B cell (primary cell): ENCODE measurements around the gene L3MBTL4. TPM values are rescaled to one million over a fixed set of nuclear protein-coding genes. Genes with fewer than 3 reads are reported as not detected.

Experiments used
- ATAC-seq: fragments of 200-7000 bp; cut with Tn5 transposase; one replicate; pipeline ENCODE4 v1.10.0; 2021; ENCODE audit warnings: low read depth, mild to moderate bottlenecking, moderate number of reproducible peaks, moderate library complexity
- CTCF ChIA-PET: fragments of 350-600 bp; sonication (Branson Sonifier 250); formaldehyde crosslinking; loops from one replicate; lab custom pipeline; 2021; ENCODE audit warnings: antibody characterized with exemption, inconsistent platforms; lab: Charles Lee
- POLR2A ChIA-PET: fragments of 350-600 bp; sonication (Branson Sonifier 250); formaldehyde crosslinking; loops from one replicate; lab custom pipeline; 2021; ENCODE audit warnings: antibody characterized with exemption; lab: Charles Lee
- DNase-seq: peaks from one replicate; pipeline ENCODE4 v3.0.0; 2013
- H2AFZ ChIP-seq: 2 replicates; pipeline ENCODE4 v1.6.1; 2012; ENCODE audit warnings: mild to moderate bottlenecking, low read depth, low read length; ENCODE audit not compliant: insufficient read depth, poor library complexity, severe bottlenecking
- H3K27ac ChIP-seq, 2 donors: 1 replicate in 1 of 2; 2 replicates in 1 of 2; pipeline ENCODE4 v1.5.1; 2012 to 2013; ENCODE audit warnings: low read length in 2 of 2, mild to moderate bottlenecking in 2 of 2, moderate library complexity in 1 of 2
- H3K27me3 ChIP-seq, 4 experiments: fragments of 200-600 bp in 1 of 4; sonication (generic) in 1 of 4; replicated peaks in 1 of 4; 1 replicate in 2 of 4; 2 replicates in 2 of 4; pipeline versions ENCODE4 v1.6.1 to v1.7.0; 2013 to 2016; ENCODE audit warnings: low read length in 3 of 4, mild to moderate bottlenecking in 2 of 4, mixed read lengths in 1 of 4, moderate library complexity in 1 of 4; ENCODE audit not compliant: insufficient read depth in 4 of 4, control insufficient read depth in 3 of 4; ENCODE audit errors: control extremely low read depth in 1 of 4
- H3K36me3 ChIP-seq, 2 experiments: replicated peaks in 1 of 2; 1 replicate in 1 of 2; 2 replicates in 1 of 2; pipeline versions ENCODE4 v1.6.1 to v1.7.1; 2013; ENCODE audit warnings: low read length in 1 of 2; ENCODE audit not compliant: insufficient read depth in 2 of 2, control insufficient read depth in 1 of 2; ENCODE audit errors: control extremely low read depth in 1 of 2, extremely low read depth in 1 of 2
- H3K4me1 ChIP-seq, 2 donors: fragments of 200-600 bp in 1 of 2; sonication (generic) in 1 of 2; 1 replicate in 1 of 2; 2 replicates in 1 of 2; pipeline versions ENCODE4 v1.5.1 to v1.6.1; 2013 to 2017; ENCODE audit warnings: low read length in 2 of 2; ENCODE audit not compliant: control insufficient read depth in 2 of 2, insufficient read depth in 2 of 2
- H3K4me2 ChIP-seq: replicated peaks from 2 replicates; pipeline ENCODE3; 2012; ENCODE audit warnings: mild to moderate bottlenecking, low read depth, low read length; ENCODE audit not compliant: poor library complexity, severe bottlenecking
- H3K4me3 ChIP-seq, 5 experiments: fragments of 200-600 bp in 1 of 5; sonication (generic) in 1 of 5; 1 replicate in 3 of 5; 2 replicates in 2 of 5; pipeline versions ENCODE4 v1.5.1 to v1.7.0; 2011 to 2016; ENCODE audit warnings: low read length in 4 of 5, mild to moderate bottlenecking in 4 of 5, low read depth in 2 of 5, control low read depth in 1 of 5, moderate library complexity in 1 of 5; ENCODE audit not compliant: insufficient read depth in 1 of 5; ENCODE audit errors: control extremely low read depth in 1 of 5, extremely low read depth in 1 of 5
- H3K79me2 ChIP-seq: fragments of 200-600 bp; sonication (generic); one replicate; pipeline ENCODE4 v1.6.0; 2016; ENCODE audit warnings: low read length; ENCODE audit not compliant: control insufficient read depth, insufficient read depth
- H3K9ac ChIP-seq: fragments of 200-600 bp; sonication (generic); 2 replicates; pipeline ENCODE4 v1.6.1; 2017; ENCODE audit warnings: mild to moderate bottlenecking, low read length, moderate library complexity
- H3K9me3 ChIP-seq, 3 donors: one replicate each; pipeline versions ENCODE4 v1.6.1 to v1.7.1; 2013; ENCODE audit warnings: low read length in 2 of 3; ENCODE audit not compliant: control insufficient read depth in 2 of 3, insufficient read depth in 1 of 3; ENCODE audit errors: control extremely low read depth in 1 of 3
- H4K20me1 ChIP-seq: 2 replicates; pipeline ENCODE4 v1.6.0; 2012; ENCODE audit warnings: mild to moderate bottlenecking, low read length; ENCODE audit not compliant: insufficient read depth, control insufficient read depth, poor library complexity, severe bottlenecking
- H3K27ac Mint-ChIP-seq: one replicate; pipeline ENCODE4 v1.8.0; 2021; ENCODE audit warnings: mixed read lengths
- H3K27me3 Mint-ChIP-seq: one replicate; pipeline ENCODE4 v1.8.0; 2021; ENCODE audit warnings: mixed read lengths
- H3K4me1 Mint-ChIP-seq: one replicate; pipeline ENCODE4 v1.8.0; 2021; ENCODE audit warnings: mixed read lengths
- H3K4me3 Mint-ChIP-seq: one replicate; pipeline ENCODE4 v1.8.0; 2021; ENCODE audit warnings: mixed read lengths
- H3K9me3 Mint-ChIP-seq: one replicate; pipeline ENCODE4 v1.8.0; 2022; ENCODE audit warnings: mixed read lengths; ENCODE audit not compliant: insufficient read depth
- CTCF ChIP-seq: fragments of 200-600 bp; IDR thresholded peaks from one replicate; pipeline ENCODE4 v1.8.0; 2022; ENCODE audit warnings: antibody characterized with exemption, mild to moderate bottlenecking
- EZH2 ChIP-seq: IDR thresholded peaks from 2 replicates; pipeline ENCODE4 v1.6.1; 2012; ENCODE audit warnings: borderline replicate concordance, low read depth, mild to moderate bottlenecking, moderate library complexity, low read length; ENCODE audit not compliant: insufficient read depth, poor library complexity, severe bottlenecking
- WGBS: methylation state at CpG from one replicate; pipeline ENCODE4 v1.1.5; 2013; ENCODE audit warnings: missing lambda C conversion rate; ENCODE audit not compliant: insufficient coverage; 5-methylcytosine and 5-hydroxymethylcytosine counted together
- intact Hi-C: fragments of 100-400 bp; cut with micrococcal nuclease; formaldehyde crosslinking; loops from one replicate; pipeline ENCODE4 v1.10.0; 2022
- polyA plus RNA-seq: library from polyadenylated mRNA; depleted of rRNA; stranded (reverse); fragments of >200 nt; gene quantifications from 2 replicates; pipeline ENCODE4 v1.2.3, GENCODE V29; 2012
- total RNA-seq, 2 donors: library from RNA; stranded (reverse); fragments of 120-200 nt in 1 of 2; gene quantifications; 1 replicate in 1 of 2; 2 replicates in 1 of 2; pipeline versions ENCODE4 v1.2.3 to v1.2.4, GENCODE V29; 2013 to 2022

L3MBTL4 gene
- total and polyA plus RNA-seq, 2 donors (not counting 1 experiment from before 2014, with no cell fraction given): 3.0 to 11.9 TPM

- Histone ChIP-seq H3K9me3 (no peaks in the 10 kb centered on the region), H3K27me3 (no peaks in the 10 kb centered on the region), H3K27ac (no peak overlapping the region), H3K9ac (no peak overlapping the region), H3K79me2 (no peaks in the 10 kb centered on the region), H3K4me1 (no peaks in the 10 kb centered on the region), H3K36me3 (no peaks in the 10 kb centered on the region), H2AFZ (no peak overlapping the region), H3K4me2 (no peak overlapping the region), H4K20me1 (no peaks in the 10 kb centered on the region), H3K4me3 (no peak overlapping the region)
- Mint-ChIP-seq H3K27me3 (no peaks in the 10 kb centered on the region), H3K27ac (no peak overlapping the region), H3K4me3 (no peak overlapping the region), H3K4me1 (peaks cover 3% of the 10 kb centered on the region), H3K9me3 (no peaks in the 10 kb centered on the region)
- DNase-seq (no peak), ATAC-seq (no peak)
- CTCF ChIA-PET: no interaction called here
- POLR2A ChIA-PET: no interaction called here
- WGBS: no CpG with 5 or more reads among the region's 7 CpGs
- TF ChIP-seq EZH2: no peak
- TF ChIP-seq CTCF: no peak
- intact Hi-C loops: no loop called here
Measured at GRCh38 chr18:6363216-6363615, 51.5 kb downstream of the L3MBTL4 start.

GRCh38 chr18:6362559-6363129 lies 52.1 kb downstream of the L3MBTL4 start:
- TF ChIP-seq EZH2 (no peak), CTCF (no peak)
- H2AFZ ChIP-seq: no peak overlapping the region
- ATAC-seq (no peak), DNase-seq (no peak)
- no peak overlapping the region for H3K4me2 ChIP-seq
- H3K27me3 Mint-ChIP-seq: no peaks in the 10 kb centered on the region
- no peaks in the 10 kb centered on the region for H3K9me3 Mint-ChIP-seq
- no peaks in the 10 kb centered on the region for H3K27me3 ChIP-seq
- POLR2A ChIA-PET: no interaction called here
- CTCF ChIA-PET: no interaction called here
- no peaks in the 10 kb centered on the region for H3K79me2 ChIP-seq
- H3K4me1 ChIP-seq: no peaks in the 10 kb centered on the region
- H3K9me3 ChIP-seq: no peaks in the 10 kb centered on the region
- H3K4me1 Mint-ChIP-seq: peaks cover 3% of the 10 kb centered on the region
- H3K27ac Mint-ChIP-seq: no peak overlapping the region
- no peaks in the 10 kb centered on the region for H3K36me3 ChIP-seq
- intact Hi-C loops: no loop called here
- no peak overlapping the region for H3K4me3 ChIP-seq
- H3K4me3 Mint-ChIP-seq: no peak overlapping the region
- WGBS: no CpG with 5 or more reads among the region's 9 CpGs
- H3K27ac ChIP-seq: no peak overlapping the region
- no peaks in the 10 kb centered on the region for H4K20me1 ChIP-seq
- no peak overlapping the region for H3K9ac ChIP-seq
